HepG2 (cell line): Measurements from ENCODE around the gene ARG2. TPM values are rescaled to one million over a fixed set of nuclear protein-coding genes. Genes with fewer than 3 reads are reported as not detected.
A peak's percentile ranks its signal among the peaks of the same experiment; 100 is the strongest.

Experiments used
- EHMT2 ChIP-seq: fragments of 200-600 bp; sonication (generic); IDR thresholded peaks from 2 replicates; pipeline ENCODE4 v1.7.0; 2017; ENCODE audit warnings: antibody characterized with exemption, low read depth, low read length, borderline replicate concordance
- PCBP1 ChIP-seq: fragments of 200-400 bp; formaldehyde crosslinking; IDR thresholded peaks from 2 replicates; pipeline ENCODE4 v1.6.1; 2017; ENCODE audit warnings: mild to moderate bottlenecking, low read depth, low read length, borderline replicate concordance
- RERE ChIP-seq: IDR thresholded peaks from 2 replicates; pipeline ENCODE4 v1.6.1; 2016; ENCODE audit warnings: low read depth, missing genetic modification reagents, missing compliant biosample characterization
- THAP11 ChIP-seq: IDR thresholded peaks from 2 replicates; pipeline ENCODE4 v1.6.1; 2016; ENCODE audit warnings: missing biosample characterization, missing genetic modification reagents
- ZEB1 ChIP-seq: IDR thresholded peaks from 2 replicates; pipeline ENCODE4 v1.6.1; 2012; ENCODE audit warnings: mild to moderate bottlenecking, low read depth, inconsistent platforms; ENCODE audit not compliant: insufficient replicate concordance
- ZKSCAN1 ChIP-seq: fragments of 150-350 bp; IDR thresholded peaks from 2 replicates; pipeline ENCODE4 v1.6.1; 2014; ENCODE audit warnings: low read length
- ZNF687 ChIP-seq: sonication (generic); formaldehyde crosslinking; IDR thresholded peaks from 2 replicates; pipeline ENCODE4 v1.5.1; 2020; ENCODE audit warnings: mild to moderate bottlenecking, missing genetic modification reagents, moderate library complexity
- ZNF691 ChIP-seq: sonication (generic); formaldehyde crosslinking; IDR thresholded peaks from 2 replicates; pipeline ENCODE4 v1.4.0; 2020; ENCODE audit warnings: missing genetic modification reagents, low read depth, mild to moderate bottlenecking, borderline replicate concordance
- ZNF703 ChIP-seq: sonication (generic); formaldehyde crosslinking; IDR thresholded peaks from 2 replicates; pipeline ENCODE4 v1.5.1; 2020; ENCODE audit warnings: missing genetic modification reagents, mild to moderate bottlenecking, moderate library complexity, borderline replicate concordance
- polyA plus RNA-seq, 8 experiments: library from polyadenylated mRNA; depleted of rRNA in 3 of 8; stranded (reverse) in 7 of 8; unstranded in 1 of 8; fragments of >200 nt; fragmentation: Illumina TruSeq in 4 of 8; extraction: Trizol in 4 of 8; gene quantifications; 2 replicates each; pipeline versions ENCODE4 v1.2.1 to v1.2.3, GENCODE V29; 2011 to 2016; ENCODE audit warnings: low read depth in 4 of 8, missing spikeins in 1 of 8, mixed read lengths in 1 of 8; ENCODE audit not compliant: insufficient read depth in 1 of 8
- total RNA-seq, 5 experiments: library from RNA; depleted of rRNA; stranded (reverse); fragments of >200 nt; fragmentation: Illumina TruSeq; extraction: Trizol; gene quantifications; 2 replicates each; pipeline ENCODE4 v1.2.3, GENCODE V29; 2016; ENCODE audit warnings: low read depth in 1 of 5

The ARG2 gene
- total and polyA plus RNA-seq, 2 of the 13 experiments (the other 11 are each of a cell fraction or from before 2014, with no cell fraction given): 37.5 to 73.6 TPM

GRCh38 chr14:67695394-67695949 lies 75.8 kb downstream of the ARG2 start, which contains the start of gene RDH11 (continued):
- TF ChIP-seq THAP11 (peak; percentile 98), ZNF691 (0 out of 2 replicates have a peak, but pooled peaks have one; percentile 25), ZNF703 (CRISPR knock-in tag) (no peak), ZEB1 (no peak), EHMT2 (no peak), ZKSCAN1 (no peak), RERE (CRISPR knock-in tag) (no peak), PCBP1 (no peak), ZNF687 (CRISPR knock-in tag) (peak; percentile 69)
